HG03025 (cell line): ENCODE data around the gene CRISPLD2.
"Not testable (repeated sequence)": the region's sequence is repeated elsewhere in the genome, so short reads cannot be mapped to it uniquely, and the experiment has no call there.

Source experiments
- ATAC-seq: cut with Tn5 transposase; IDR thresholded peaks from one replicate; pipeline ENCODE4 v1.9.1; 2021; ENCODE audit warnings: mild to moderate bottlenecking, moderate library complexity; ENCODE audit not compliant: unreplicated experiment, low FRiP score

The CRISPLD2 gene

GRCh38 chr16:84821179-84821578 lies 1.4 kb downstream of the CRISPLD2 start:
- no peak for ATAC-seq

GRCh38 chr16:84821728-84822689 lies 2.2 kb downstream of the CRISPLD2 start:
- ATAC-seq, result no peak

GRCh38 chr16:84822990-84823389 lies 3.2 kb downstream of the CRISPLD2 start:
- no peak for ATAC-seq

- no peak for ATAC-seq
Measured at GRCh38 chr16:84823484-84823883, 3.7 kb downstream of the CRISPLD2 start.

GRCh38 chr16:84823926-84824325 lies 4.1 kb downstream of the CRISPLD2 start:
- no peak for ATAC-seq

GRCh38 chr16:84825896-84826557 lies 6.2 kb downstream of the CRISPLD2 start:
- no peak for ATAC-seq

GRCh38 chr16:84826558-84826941 lies 6.8 kb downstream of the CRISPLD2 start:
- ATAC-seq, result no peak

- ATAC-seq, result no peak
Measured at GRCh38 chr16:84827131-84827574, 7.4 kb downstream of the CRISPLD2 start.

- ATAC-seq, result no peak
Measured at GRCh38 chr16:84827897-84828296, 8.1 kb downstream of the CRISPLD2 start.

GRCh38 chr16:84828322-84828721 lies 8.5 kb downstream of the CRISPLD2 start:
- ATAC-seq, result no peak

GRCh38 chr16:84829168-84829965 lies 9.6 kb downstream of the CRISPLD2 start:
- ATAC-seq, result no peak

- ATAC-seq, result no peak
Measured at GRCh38 chr16:84830765-84831384, 11.1 kb downstream of the CRISPLD2 start.

GRCh38 chr16:84831728-84832127 lies 11.9 kb downstream of the CRISPLD2 start:
- not testable (repeated sequence) for ATAC-seq

GRCh38 chr16:84832488-84833143 lies 12.8 kb downstream of the CRISPLD2 start:
- no peak for ATAC-seq

GRCh38 chr16:84833144-84833500 lies 13.3 kb downstream of the CRISPLD2 start:
- ATAC-seq, result no peak

GRCh38 chr16:84833542-84834402 lies 14.0 kb downstream of the CRISPLD2 start:
- no peak for ATAC-seq

- no peak for ATAC-seq
Measured at GRCh38 chr16:84834403-84834772, 14.6 kb downstream of the CRISPLD2 start.

GRCh38 chr16:84836234-84836647 lies 16.5 kb downstream of the CRISPLD2 start:
- no peak for ATAC-seq

GRCh38 chr16:84836967-84837366 lies 17.2 kb downstream of the CRISPLD2 start:
- ATAC-seq, result no peak
